WTC11 (cell line): ENCODE data around the gene CALML3. TPM values are rescaled to one million over a fixed set of nuclear protein-coding genes. Genes with fewer than 3 reads are reported as not detected.

Source experiments
- ATAC-seq: fragments of 200-7000 bp; cut with Tn5 transposase; 2 replicates; pipeline ENCODE4 v1.10.0; 2021; ENCODE audit warnings: mild to moderate bottlenecking, moderate library complexity
- CTCF ChIA-PET: fragments of 300-600 bp; sonication (Branson Sonifier 250); formaldehyde crosslinking; loops from one replicate; lab custom pipeline; 2021; ENCODE audit warnings: antibody characterized with exemption; lab: Charles Lee
- POLR2A ChIA-PET: fragments of 350-600 bp; sonication (Branson Sonifier 250); formaldehyde crosslinking; loops from one replicate; lab custom pipeline; 2021; ENCODE audit warnings: antibody characterized with exemption; lab: Charles Lee
- DNase-seq: peaks from one replicate; pipeline ENCODE4 v3.0.0; 2021; ENCODE audit warnings: low spot score
- H3K27ac Mint-ChIP-seq: 2 replicates; pipeline ENCODE4 v1.8.0; 2021; ENCODE audit warnings: mixed read lengths
- H3K27me3 Mint-ChIP-seq: 2 replicates; pipeline ENCODE4 v1.8.0; 2021; ENCODE audit warnings: low read depth, mild to moderate bottlenecking, moderate library complexity, mixed read lengths
- H3K36me3 Mint-ChIP-seq: 2 replicates; pipeline ENCODE4 v1.8.0; 2021; ENCODE audit warnings: mixed read lengths
- H3K4me1 Mint-ChIP-seq: 2 replicates; pipeline ENCODE4 v1.8.0; 2022; ENCODE audit warnings: mixed read lengths
- H3K4me3 Mint-ChIP-seq: 2 replicates; pipeline ENCODE4 v1.8.0; 2021; ENCODE audit warnings: mild to moderate bottlenecking, moderate library complexity, mixed read lengths
- H3K9me3 Mint-ChIP-seq: 2 replicates; pipeline ENCODE4 v1.8.0; 2021; ENCODE audit warnings: mixed read lengths
- ARID4B ChIP-seq: sonication (generic); formaldehyde crosslinking; IDR thresholded peaks from 2 replicates; pipeline ENCODE4 v1.8.0; 2023; ENCODE audit warnings: missing genetic modification reagents, mild to moderate bottlenecking, borderline replicate concordance
- ETV6 ChIP-seq: sonication (generic); formaldehyde crosslinking; IDR thresholded peaks from 2 replicates; pipeline ENCODE4 v1.8.1; 2022; ENCODE audit warnings: mild to moderate bottlenecking, missing genetic modification reagents
- FOXP1 ChIP-seq: sonication (generic); formaldehyde crosslinking; IDR thresholded peaks from 2 replicates; pipeline ENCODE4 v1.8.0; 2022; ENCODE audit warnings: missing genetic modification reagents, mild to moderate bottlenecking, moderate library complexity, borderline replicate concordance
- FOXP4 ChIP-seq: sonication (generic); formaldehyde crosslinking; IDR thresholded peaks from 2 replicates; pipeline ENCODE4 v1.8.0; 2022; ENCODE audit warnings: mild to moderate bottlenecking, missing genetic modification reagents
- GRHL2 ChIP-seq: fragments of 250-450 bp; sonication (Bioruptor Pico); IDR thresholded peaks from 2 replicates; pipeline ENCODE4 v1.8.0; 2022; ENCODE audit warnings: mild to moderate bottlenecking, moderate library complexity; ENCODE audit not compliant: insufficient replicate concordance, severe bottlenecking
- GTF2I ChIP-seq: fragments of 250-450 bp; sonication (Bioruptor Pico); conservative IDR thresholded peaks from 2 replicates; pipeline ENCODE4 v1.4.0; 2021; ENCODE audit warnings: mild to moderate bottlenecking
- IRF1 ChIP-seq: sonication (generic); formaldehyde crosslinking; IDR thresholded peaks from 2 replicates; pipeline ENCODE4 v1.8.0; 2023; ENCODE audit warnings: missing genetic modification reagents
- MAX ChIP-seq: sonication (generic); formaldehyde crosslinking; IDR thresholded peaks from 2 replicates; pipeline ENCODE4 v1.8.0; 2022; ENCODE audit warnings: mild to moderate bottlenecking, missing genetic modification reagents
- NR1H2 ChIP-seq: sonication (generic); formaldehyde crosslinking; IDR thresholded peaks from 2 replicates; pipeline ENCODE4 v1.9.0; 2021; ENCODE audit warnings: mild to moderate bottlenecking, moderate library complexity, missing genetic modification reagents
- NR2C2 ChIP-seq: sonication (generic); formaldehyde crosslinking; IDR thresholded peaks from 2 replicates; pipeline ENCODE4 v1.8.0; 2022; ENCODE audit warnings: mild to moderate bottlenecking, missing genetic modification reagents
- SMAD3 ChIP-seq: sonication (generic); formaldehyde crosslinking; IDR thresholded peaks from 2 replicates; pipeline ENCODE4 v1.8.0; 2022; ENCODE audit warnings: missing genetic modification reagents, mild to moderate bottlenecking, borderline replicate concordance
- USF2 ChIP-seq: sonication (generic); formaldehyde crosslinking; IDR thresholded peaks from 2 replicates; pipeline ENCODE4 v1.8.1; 2023; ENCODE audit warnings: mild to moderate bottlenecking, missing genetic modification reagents, moderate library complexity
- ZNF396 ChIP-seq: fragments of 250-450 bp; sonication (Bioruptor Pico); IDR thresholded peaks from 2 replicates; pipeline ENCODE4 v1.8.0; 2021; ENCODE audit warnings: mild to moderate bottlenecking, moderate library complexity, borderline replicate concordance
- total RNA-seq: library from RNA; stranded (reverse); gene quantifications from 3 replicates; pipeline ENCODE4 v1.2.3, GENCODE V29; 2021

The CALML3 gene
- total RNA-seq, 1 experiment from 2014 or later: not detected

GRCh38 chr10:5486853-5487235 is 37.9 kb upstream of the CALML3 start (continued):
- no peak for TF ChIP-seq ARID4B (CRISPR knock-in tag)
- TF ChIP-seq USF2 (CRISPR knock-in tag): no peak

GRCh38 chr10:5488272-5489161 is 36.2 kb upstream of the CALML3 start:
- DNase-seq: no peak
- H3K4me3 Mint-ChIP-seq: no peak overlapping the region; the same call in 1 of the 2 replicates
- peaks cover 24% of the 10 kb centered on the region for H3K9me3 Mint-ChIP-seq
- H3K36me3 Mint-ChIP-seq: peaks cover 16% of the 10 kb centered on the region
- no peak overlapping the region for H3K27ac Mint-ChIP-seq
- peak; percentile 49 for ATAC-seq
- ChIA-PET CTCF (interaction anchor here (0.7 to 1.2 kb wide), 3 partner anchors 12 to 141 kb away, joined by 3 to 4 read pairs (median 3); no protein-coding TSS in a partner anchor), POLR2A (no interaction called here)
- peaks cover 3% of the 10 kb centered on the region for H3K27me3 Mint-ChIP-seq
- H3K4me1 Mint-ChIP-seq: peaks cover 26% of the 10 kb centered on the region
- TF ChIP-seq NR1H2 (CRISPR knock-in tag) (no peak), IRF1 (no peak), FOXP1 (CRISPR knock-in tag) (peak; percentile 67; the same call in 1 of the 2 replicates)
- TF ChIP-seq, all 79 proteins: peak for 1

GRCh38 chr10:5490032-5490431 is 34.7 kb upstream of the CALML3 start:
- no peak for ATAC-seq
- H3K27ac Mint-ChIP-seq: no peak overlapping the region
- H3K36me3 Mint-ChIP-seq: peaks cover 16% of the 10 kb centered on the region
- POLR2A ChIA-PET: interaction anchor here (1.2 kb wide), 1 partner anchor 43 kb away, joined by 3 read pairs; no protein-coding TSS in a partner anchor
- peaks cover 26% of the 10 kb centered on the region for H3K4me1 Mint-ChIP-seq
- H3K9me3 Mint-ChIP-seq: peaks cover 20% of the 10 kb centered on the region
- peaks cover 3% of the 10 kb centered on the region for H3K27me3 Mint-ChIP-seq
- no peak overlapping the region for H3K4me3 Mint-ChIP-seq
- CTCF ChIA-PET: no interaction called here
- TF ChIP-seq ETV6 (CRISPR knock-in tag) (no peak), NR1H2 (CRISPR knock-in tag) (no peak), GRHL2 (CRISPR knock-in tag) (no peak), SMAD3 (CRISPR knock-in tag) (no peak), MAX (CRISPR knock-in tag) (no peak), ZNF396 (CRISPR knock-in tag) (no peak), GTF2I (no peak), FOXP4 (CRISPR knock-in tag) (no peak), NR2C2 (CRISPR knock-in tag) (no peak)
- no peak for DNase-seq
